Measurements from ENCODE around the gene BABAM2.

- TF ChIP-seq POLR2A (IDR thresholded peaks at IDR 0.05) (no peak), CTCF (IDR thresholded peaks at IDR 0.05) (no peak)
Observed at GRCh38 chr2:27915874-27916273, 25.3 kb downstream of the BABAM2 start.

Data from thyroid gland (tissue), 4 donors.